K562 (cell line): ENCODE results near the gene TMEM255A.

Source experiments
- E2F5 ChIP-seq: sonication (generic); formaldehyde crosslinking; IDR thresholded peaks from 2 replicates; pipeline ENCODE4 v1.8.0; 2022; ENCODE audit warnings: mild to moderate bottlenecking, missing genetic modification reagents
- IRF1 ChIP-seq: sonication (generic); formaldehyde crosslinking; IDR thresholded peaks from 2 replicates; pipeline ENCODE4 v1.8.0; 2022; ENCODE audit warnings: missing genetic modification reagents, mild to moderate bottlenecking, borderline replicate concordance
- MTA3 ChIP-seq: fragments of 450-650 bp; formaldehyde crosslinking; IDR thresholded peaks from 2 replicates; pipeline ENCODE4 v1.6.1; 2017; ENCODE audit warnings: mild to moderate bottlenecking, borderline replicate concordance
- PRMT5 ChIP-seq: sonication (generic); formaldehyde crosslinking; IDR thresholded peaks from 2 replicates; pipeline ENCODE4 v1.5.0; 2020; ENCODE audit warnings: missing genetic modification reagents
- ZNF140 ChIP-seq: fragments of 250-450 bp; sonication (Bioruptor Pico); IDR thresholded peaks from 2 replicates; pipeline ENCODE4 v1.8.0; 2021; ENCODE audit warnings: moderate library complexity, mild to moderate bottlenecking, inconsistent platforms

- TF ChIP-seq IRF1 (CRISPR knock-in tag) (no peak), ZNF140 (CRISPR knock-in tag) (no peak), MTA3 (no peak), PRMT5 (CRISPR knock-in tag) (no peak), E2F5 (CRISPR knock-in tag) (no peak)
Observed at GRCh38 chrX:120334151-120334550, 22.9 kb upstream of the TMEM255A start.
